Adipocyte (in vitro differentiated cells): Measurements from ENCODE around the gene MORC4.

Experiments used
- DNase-seq: peaks from one replicate; pipeline ENCODE4 v3.0.0-alpha.2; 2015; ENCODE audit warnings: low read depth
- H3K27me3 ChIP-seq: replicated peaks from 2 replicates; pipeline ENCODE4 v1.7.0; 2013; ENCODE audit warnings: mild to moderate bottlenecking, low read length, moderate library complexity; ENCODE audit not compliant: control insufficient read depth, insufficient read depth
- H3K36me3 ChIP-seq: 2 replicates; pipeline ENCODE4 v1.7.0; 2013; ENCODE audit warnings: low read length, mild to moderate bottlenecking, moderate library complexity; ENCODE audit not compliant: control insufficient read depth, insufficient read depth, severe bottlenecking
- H3K4me1 ChIP-seq: 2 replicates; pipeline ENCODE4 v1.7.0; 2013; ENCODE audit warnings: mild to moderate bottlenecking, low read length, moderate library complexity; ENCODE audit not compliant: control insufficient read depth, insufficient read depth
- H3K4me3 ChIP-seq: 2 replicates; pipeline ENCODE4 v1.7.0; 2013; ENCODE audit warnings: mild to moderate bottlenecking, low read length, moderate library complexity
- H3K9ac ChIP-seq: 2 replicates; pipeline ENCODE4 v1.7.0; 2013; ENCODE audit warnings: mild to moderate bottlenecking, low read length, moderate library complexity
- H3K9me3 ChIP-seq: 2 replicates; pipeline ENCODE4 v1.7.0; 2013; ENCODE audit warnings: mild to moderate bottlenecking, low read length, moderate library complexity; ENCODE audit not compliant: control insufficient read depth

MORC4 gene

DNA sequence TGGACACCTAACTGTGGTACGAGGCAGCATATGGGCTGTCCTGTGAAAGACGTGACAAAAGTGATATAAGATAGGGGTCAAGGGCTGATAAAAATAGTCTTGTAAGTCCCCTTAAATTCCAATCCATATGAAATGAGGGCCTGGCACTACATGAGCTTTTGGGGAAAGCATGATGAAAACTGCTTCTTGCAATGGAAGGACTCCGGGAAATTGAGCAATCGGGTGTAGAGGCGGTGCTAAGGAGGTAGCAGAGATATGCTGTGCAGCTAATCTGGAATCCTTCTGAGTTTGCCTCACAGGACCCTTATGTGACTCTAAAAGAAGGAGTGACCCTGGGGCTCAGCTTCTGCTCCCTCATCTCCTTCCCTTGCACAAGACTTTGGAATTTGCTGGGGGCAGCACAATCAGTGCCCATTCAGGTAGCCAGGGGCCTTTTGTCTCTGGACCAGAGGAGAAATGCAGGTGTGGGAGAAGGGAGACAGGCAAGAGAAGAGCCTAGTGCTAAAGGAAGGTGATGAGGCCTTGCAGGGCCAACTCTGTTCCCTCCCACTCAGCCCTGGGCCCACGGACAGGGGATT is 67.0 kb downstream of the MORC4 start:
- Histone ChIP-seq H3K4me1 (peaks cover 36% of the 10 kb centered on the region), H3K36me3 (no peaks in the 10 kb centered on the region), H3K9me3 (peaks cover 3% of the 10 kb centered on the region), H3K9ac (peak overlapping the region; percentile 50), H3K4me3 (no peak overlapping the region), H3K27me3 (peaks cover 12% of the 10 kb centered on the region)
- no peak for DNase-seq

DNA sequence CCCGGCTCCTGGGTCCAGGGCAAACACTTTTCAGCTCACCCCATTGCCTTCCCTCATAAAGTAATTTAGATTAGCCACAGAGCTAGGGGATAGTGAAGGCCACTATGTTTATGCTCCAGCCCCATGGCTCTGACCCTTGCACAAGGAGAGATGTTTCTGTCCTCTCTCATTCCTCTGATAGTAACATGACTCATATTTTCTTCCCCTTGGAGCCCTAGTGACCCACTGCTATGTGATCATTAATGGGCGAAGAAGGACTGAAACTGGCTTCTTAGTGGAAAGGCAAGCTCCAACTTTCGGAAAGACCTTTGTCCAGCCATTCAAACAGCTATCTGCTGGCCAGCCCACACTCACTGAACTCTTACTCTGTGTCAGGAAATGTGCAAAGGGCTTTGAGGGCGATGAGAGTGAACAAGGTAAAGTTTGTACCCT is 67.5 kb downstream of the MORC4 start:
- Histone ChIP-seq H3K9ac (peak overlapping the region; percentile 50), H3K27me3 (peaks cover 12% of the 10 kb centered on the region), H3K36me3 (no peaks in the 10 kb centered on the region), H3K9me3 (peaks cover 3% of the 10 kb centered on the region), H3K4me1 (peaks cover 36% of the 10 kb centered on the region), H3K4me3 (no peak overlapping the region)
- DNase-seq: no peak

DNA sequence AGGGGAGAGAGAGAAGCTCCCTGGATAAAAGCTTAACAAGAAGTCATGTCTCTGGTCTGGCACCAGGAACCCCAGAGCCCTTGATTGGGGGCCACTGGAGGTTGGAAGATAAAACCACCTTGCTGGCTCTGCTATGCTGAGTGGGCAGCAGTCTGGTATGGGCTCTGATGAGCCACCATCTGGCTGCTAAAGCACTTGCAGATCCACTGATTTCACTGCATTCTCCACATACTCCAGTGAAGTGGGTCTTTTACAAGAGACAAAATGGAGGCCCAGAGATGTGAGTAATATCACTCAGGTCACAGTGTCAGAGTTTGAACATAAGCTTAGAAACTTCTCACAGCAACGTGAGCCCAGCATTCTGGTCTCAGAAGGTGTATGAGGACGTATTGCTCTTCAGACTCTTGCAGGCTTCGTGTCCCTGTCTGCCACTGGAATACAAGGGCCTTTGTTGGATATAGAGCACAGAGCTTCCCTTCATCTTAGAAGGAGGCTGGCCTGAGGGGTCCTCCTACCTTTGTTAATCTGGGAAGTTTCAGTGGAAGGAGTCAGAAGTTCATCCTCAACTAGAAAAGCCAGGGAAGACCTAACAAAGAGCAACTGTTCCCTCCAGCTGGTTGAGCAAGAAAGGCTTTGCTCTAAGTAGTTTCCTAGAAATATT is 68.1 kb downstream of the MORC4 start:
- Histone ChIP-seq H3K27me3 (peaks cover 12% of the 10 kb centered on the region), H3K36me3 (no peaks in the 10 kb centered on the region), H3K4me1 (peaks cover 36% of the 10 kb centered on the region), H3K9ac (peak overlapping the region; percentile 19), H3K9me3 (peaks cover 3% of the 10 kb centered on the region), H3K4me3 (no peak overlapping the region)
- DNase-seq: no peak

DNA sequence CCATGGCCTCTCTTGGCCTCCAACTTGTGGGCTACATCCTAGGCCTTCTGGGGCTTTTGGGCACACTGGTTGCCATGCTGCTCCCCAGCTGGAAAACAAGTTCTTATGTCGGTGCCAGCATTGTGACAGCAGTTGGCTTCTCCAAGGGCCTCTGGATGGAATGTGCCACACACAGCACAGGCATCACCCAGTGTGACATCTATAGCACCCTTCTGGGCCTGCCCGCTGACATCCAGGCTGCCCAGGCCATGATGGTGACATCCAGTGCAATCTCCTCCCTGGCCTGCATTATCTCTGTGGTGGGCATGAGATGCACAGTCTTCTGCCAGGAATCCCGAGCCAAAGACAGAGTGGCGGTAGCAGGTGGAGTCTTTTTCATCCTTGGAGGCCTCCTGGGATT is 71.8 kb downstream of the MORC4 start:
- DNase-seq: no peak
- H3K36me3 ChIP-seq: no peaks in the 10 kb centered on the region
- no peak overlapping the region for H3K4me3 ChIP-seq
- no peak overlapping the region for H3K9ac ChIP-seq
- H3K27me3 ChIP-seq: peaks cover 10% of the 10 kb centered on the region
- H3K4me1 ChIP-seq: peaks cover 20% of the 10 kb centered on the region
- peaks cover 9% of the 10 kb centered on the region for H3K9me3 ChIP-seq

DNA sequence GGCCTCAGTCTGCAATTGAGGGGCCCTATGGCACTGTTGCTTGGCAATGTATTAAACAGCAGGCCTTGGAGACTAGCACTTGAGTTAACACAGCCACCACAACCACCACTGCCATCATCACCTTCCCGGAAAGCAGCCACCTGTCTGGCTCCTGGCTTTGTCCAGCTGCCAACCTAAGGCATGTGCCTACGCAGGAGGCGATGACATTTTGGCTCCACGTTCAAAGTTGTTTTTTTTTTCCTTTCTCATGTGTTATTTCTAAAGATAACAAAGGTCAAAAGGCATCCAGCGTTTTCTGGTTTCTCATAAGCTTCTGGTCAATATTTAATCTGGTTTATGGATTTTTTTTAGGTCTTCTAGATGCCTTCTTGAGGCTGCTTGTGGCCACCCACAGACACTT is 72.3 kb downstream of the MORC4 start:
- H3K4me1 ChIP-seq: peaks cover 15% of the 10 kb centered on the region
- H3K36me3 ChIP-seq: no peaks in the 10 kb centered on the region
- peaks cover 10% of the 10 kb centered on the region for H3K27me3 ChIP-seq
- no peak for DNase-seq
- H3K9me3 ChIP-seq: peaks cover 9% of the 10 kb centered on the region
- no peak overlapping the region for H3K9ac ChIP-seq
- H3K4me3 ChIP-seq: no peak overlapping the region

DNA sequence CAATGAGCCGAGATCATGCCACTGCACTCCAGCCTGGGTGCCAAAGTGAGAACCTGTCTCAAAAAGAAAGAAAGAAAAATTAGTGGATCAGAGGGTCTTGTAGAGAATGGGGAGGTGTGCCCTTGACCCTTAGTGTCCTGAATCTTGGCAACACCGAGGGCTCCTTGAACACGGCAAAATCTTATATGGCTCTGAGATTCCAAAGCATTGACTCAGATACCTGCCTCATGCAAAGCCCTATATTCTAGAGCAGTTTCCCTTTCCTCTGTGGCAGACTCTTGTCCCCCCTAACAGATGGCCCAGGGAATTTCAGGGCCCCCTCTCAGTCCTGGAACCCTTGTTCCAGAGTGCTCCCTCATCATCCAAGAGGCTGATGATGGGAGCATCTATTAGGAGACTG is 73.0 kb downstream of the MORC4 start:
- Histone ChIP-seq H3K27me3 (peaks cover 10% of the 10 kb centered on the region), H3K4me1 (peaks cover 9% of the 10 kb centered on the region), H3K9me3 (peaks cover 9% of the 10 kb centered on the region), H3K9ac (no peak overlapping the region), H3K4me3 (no peak overlapping the region), H3K36me3 (no peaks in the 10 kb centered on the region)
- no peak for DNase-seq

DNA sequence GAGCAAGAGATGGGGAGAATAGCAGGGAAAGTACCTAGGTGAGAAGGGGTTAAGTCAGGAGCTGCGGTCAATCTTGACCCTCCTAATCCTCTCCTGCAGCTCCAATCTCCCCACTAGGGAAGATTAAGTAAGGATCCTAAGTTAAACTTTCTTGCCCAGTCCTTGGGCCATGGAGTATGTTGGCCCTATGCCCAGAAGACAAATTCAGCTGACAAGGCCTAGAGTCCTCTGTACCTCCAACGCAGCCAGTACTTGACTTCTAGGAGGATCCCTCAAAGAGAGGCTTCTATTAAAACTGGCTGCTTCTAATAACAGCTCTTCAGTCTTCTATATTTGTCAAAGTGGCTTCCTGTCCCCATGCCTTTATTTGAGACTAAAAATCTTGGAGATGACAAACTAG is 78.4 kb downstream of the MORC4 start:
- no peaks in the 10 kb centered on the region for H3K36me3 ChIP-seq
- no peak overlapping the region for H3K4me3 ChIP-seq
- no peak for DNase-seq
- H3K4me1 ChIP-seq: no peaks in the 10 kb centered on the region
- H3K9ac ChIP-seq: no peak overlapping the region
- peaks cover 17% of the 10 kb centered on the region for H3K9me3 ChIP-seq
- H3K27me3 ChIP-seq: peaks cover 32% of the 10 kb centered on the region

DNA sequence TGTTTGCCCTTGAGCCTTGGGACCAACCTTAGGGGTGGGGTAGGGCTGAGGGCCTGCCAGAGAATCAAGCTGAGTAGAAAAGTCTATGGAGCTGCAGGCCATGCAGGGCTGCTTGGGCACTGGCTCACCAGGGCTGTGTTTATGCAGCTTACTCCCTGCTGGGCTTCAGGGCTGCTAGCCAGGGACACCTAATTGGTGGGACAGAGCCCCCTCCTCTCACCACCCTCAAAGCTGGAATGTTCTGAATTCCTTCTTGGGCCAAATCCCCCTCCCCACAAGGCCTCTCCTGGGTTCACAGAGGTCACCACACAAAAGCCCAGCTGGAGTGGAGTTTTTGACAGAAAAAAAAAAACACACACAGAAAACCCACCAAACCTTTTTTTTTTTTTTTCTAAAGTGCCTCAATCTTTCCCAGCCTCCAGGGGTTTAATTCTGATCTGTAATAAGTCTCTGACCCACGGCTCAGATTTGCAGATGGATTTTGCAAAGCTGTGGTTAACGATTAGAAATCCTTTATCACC is 80.0 kb downstream of the MORC4 start, which contains the start of gene CLDN2:
Gene CLDN2, plus strand, starts transcription at position 471 of the 521 bp plus-strand sequence. CDS start 7,827 bp downstream, outside the sequence.
- no peak for DNase-seq
- H3K4me3 ChIP-seq: no peak within 1 kb of the TSS
- peaks cover 43% of the 10 kb centered on the region for H3K27me3 ChIP-seq
- no peaks in the 10 kb centered on the region for H3K36me3 ChIP-seq
- no peaks in the 10 kb centered on the region for H3K4me1 ChIP-seq
- peaks cover 14% of the 10 kb centered on the region for H3K9me3 ChIP-seq
- no peak within 1 kb of the TSS for H3K9ac ChIP-seq

DNA sequence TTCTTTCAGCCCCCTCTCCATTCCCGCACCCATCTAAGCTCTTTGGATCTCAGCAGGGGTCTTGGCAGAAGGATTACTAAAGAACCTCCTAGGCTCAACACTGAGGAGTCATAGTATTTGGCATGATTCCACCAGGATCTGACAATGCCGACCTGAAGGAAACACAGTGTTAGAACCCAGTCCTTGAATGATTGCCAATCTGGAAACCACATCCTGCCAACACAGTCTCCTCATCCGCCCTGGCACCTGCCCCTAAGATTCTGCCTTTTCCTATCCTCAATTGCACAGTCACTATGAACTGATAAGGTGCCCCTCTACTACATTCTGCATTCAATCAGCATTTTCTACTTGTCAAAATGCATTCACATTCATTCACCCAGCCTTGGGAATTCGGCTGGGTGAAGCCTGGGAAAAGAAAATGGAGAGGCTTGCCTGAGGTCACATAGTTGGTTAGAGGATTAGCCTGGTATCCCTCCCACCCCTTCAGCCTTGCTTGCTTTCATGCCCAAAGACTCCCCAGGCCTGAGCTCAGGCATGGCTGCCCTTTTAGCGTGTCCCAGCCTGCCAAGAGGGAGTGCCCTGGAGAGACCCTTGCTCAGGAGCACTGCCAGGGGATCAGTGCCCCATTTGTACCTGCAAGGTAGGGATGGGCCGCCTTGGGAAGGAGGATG is 82.0 kb downstream of the MORC4 start:
- no peaks in the 10 kb centered on the region for H3K36me3 ChIP-seq
- peaks cover 39% of the 10 kb centered on the region for H3K27me3 ChIP-seq
- no peak overlapping the region for H3K4me3 ChIP-seq
- H3K4me1 ChIP-seq: no peaks in the 10 kb centered on the region
- no peak overlapping the region for H3K9ac ChIP-seq
- DNase-seq: no peak
- H3K9me3 ChIP-seq: peaks cover 11% of the 10 kb centered on the region

DNA sequence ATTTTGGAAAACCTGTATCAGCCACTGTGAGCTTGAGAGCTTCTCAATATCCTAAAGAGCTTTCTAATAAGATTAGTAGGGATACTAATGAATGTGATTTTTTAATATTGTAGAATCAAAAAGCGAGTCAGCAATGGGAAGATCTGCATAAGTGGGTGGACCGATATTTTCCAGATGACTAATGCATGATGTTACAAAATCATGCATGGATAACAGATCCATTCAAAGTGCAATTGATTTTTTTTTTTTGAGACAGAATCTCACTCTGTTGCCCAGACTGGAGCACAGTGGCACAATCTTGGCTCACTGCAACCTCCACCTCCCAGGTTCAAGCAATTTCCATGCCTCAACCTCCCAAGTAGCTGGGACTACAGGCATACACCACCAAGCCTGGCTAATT is 87.1 kb downstream of the MORC4 start:
- Histone ChIP-seq H3K27me3 (peaks cover 29% of the 10 kb centered on the region), H3K9me3 (no peaks in the 10 kb centered on the region), H3K36me3 (no peaks in the 10 kb centered on the region), H3K4me1 (peaks cover 9% of the 10 kb centered on the region), H3K4me3 (no peak overlapping the region), H3K9ac (no peak overlapping the region)
- peak; percentile 38 for DNase-seq

DNA sequence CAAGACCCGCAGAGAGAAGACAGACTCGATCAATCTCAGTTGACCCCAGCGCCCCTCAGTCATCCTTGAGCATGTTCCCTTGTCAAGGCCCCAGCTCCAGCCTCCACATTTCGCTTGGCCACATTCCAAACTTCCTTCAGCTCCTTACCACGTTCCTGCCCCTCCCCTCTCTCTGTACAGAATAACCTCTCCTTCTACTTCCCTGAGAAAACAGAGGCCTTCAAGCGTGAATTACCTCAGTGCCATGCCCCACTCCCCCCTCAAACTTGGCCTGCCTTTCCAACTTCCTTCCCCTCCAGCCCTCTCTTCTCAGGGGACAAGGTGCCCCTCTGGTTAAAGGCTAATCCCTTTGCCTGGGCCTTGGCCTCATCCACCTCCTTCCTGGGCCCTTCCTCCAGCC is 93.7 kb downstream of the MORC4 start:
- H3K36me3 ChIP-seq: no peaks in the 10 kb centered on the region
- no peak overlapping the region for H3K4me3 ChIP-seq
- H3K27me3 ChIP-seq: peaks cover 29% of the 10 kb centered on the region
- H3K4me1 ChIP-seq: peaks cover 5% of the 10 kb centered on the region
- H3K9me3 ChIP-seq: no peaks in the 10 kb centered on the region
- no peak for DNase-seq
- no peak overlapping the region for H3K9ac ChIP-seq
